GM21367 (cell line): ENCODE measurements around the gene LTA4H.

Source experiments
- ATAC-seq: cut with Tn5 transposase; IDR thresholded peaks from one replicate; pipeline ENCODE4 v1.9.1; 2021; ENCODE audit not compliant: unreplicated experiment

LTA4H gene

DNA sequence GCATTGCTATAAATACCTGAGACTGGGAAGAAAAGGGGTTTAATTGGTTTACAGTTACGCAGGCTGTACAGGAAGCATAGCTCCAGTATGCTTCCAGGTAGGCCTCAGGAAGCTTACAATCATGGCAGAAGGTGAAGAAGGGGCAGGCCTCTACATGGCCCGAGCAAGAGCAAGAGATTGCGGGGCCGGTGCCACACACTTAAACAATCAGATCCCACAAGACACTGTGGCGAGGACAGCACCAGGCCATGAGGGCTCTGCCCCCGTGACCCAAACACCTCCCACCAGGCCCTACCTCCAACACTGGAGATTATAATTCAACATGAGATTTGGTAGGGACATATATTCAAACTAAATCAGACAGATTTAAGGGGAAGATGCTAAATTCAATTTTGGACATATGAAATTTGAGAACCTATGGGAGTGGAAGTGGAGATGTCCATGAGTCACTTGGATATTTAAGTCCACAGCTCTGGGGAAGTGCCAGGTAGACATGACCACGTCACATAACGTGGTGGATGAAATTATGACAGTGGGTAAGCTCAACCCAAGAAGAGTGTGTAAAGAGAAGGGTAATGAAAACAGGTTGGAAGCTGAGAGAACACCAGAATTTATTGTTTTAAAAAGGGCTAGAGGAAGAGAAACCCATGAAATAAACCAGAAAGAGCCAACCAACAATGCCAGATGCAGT, 1.5 kb upstream of the LTA4H start:
- no peak for ATAC-seq

DNA sequence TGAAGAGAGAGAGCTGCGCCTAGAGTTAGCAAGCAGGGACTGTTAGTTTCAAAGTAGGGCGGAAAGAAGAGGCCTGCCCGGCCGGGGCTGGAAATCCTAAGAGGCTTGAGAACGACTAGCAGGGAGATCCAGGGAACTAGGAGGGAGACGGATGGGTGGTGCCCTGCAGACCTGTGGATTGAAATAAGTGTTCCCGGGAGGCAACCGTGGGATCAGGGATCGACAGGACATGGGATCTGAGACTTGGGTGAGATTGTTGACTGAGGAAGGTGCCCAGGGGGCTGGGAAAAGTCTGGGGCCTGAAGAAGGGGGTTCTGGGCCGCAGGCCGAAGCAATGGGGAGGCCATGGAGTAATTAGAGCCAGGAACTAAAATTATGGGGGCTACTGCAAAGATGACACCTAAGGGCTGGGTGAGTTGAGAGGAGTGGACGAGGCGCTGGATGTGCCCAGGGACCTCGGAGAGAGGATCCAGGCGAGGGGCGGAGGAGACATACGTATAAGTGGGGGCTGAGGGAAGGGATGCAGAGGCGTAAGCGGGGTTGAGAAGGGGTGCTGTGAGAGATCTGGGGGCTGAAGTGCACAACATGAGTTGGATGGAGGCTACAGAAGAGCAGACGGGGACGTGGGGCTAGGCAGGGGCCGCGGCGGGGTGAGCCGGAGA, 635 bp downstream of the LTA4H start:
- peak; percentile 6 for ATAC-seq

DNA sequence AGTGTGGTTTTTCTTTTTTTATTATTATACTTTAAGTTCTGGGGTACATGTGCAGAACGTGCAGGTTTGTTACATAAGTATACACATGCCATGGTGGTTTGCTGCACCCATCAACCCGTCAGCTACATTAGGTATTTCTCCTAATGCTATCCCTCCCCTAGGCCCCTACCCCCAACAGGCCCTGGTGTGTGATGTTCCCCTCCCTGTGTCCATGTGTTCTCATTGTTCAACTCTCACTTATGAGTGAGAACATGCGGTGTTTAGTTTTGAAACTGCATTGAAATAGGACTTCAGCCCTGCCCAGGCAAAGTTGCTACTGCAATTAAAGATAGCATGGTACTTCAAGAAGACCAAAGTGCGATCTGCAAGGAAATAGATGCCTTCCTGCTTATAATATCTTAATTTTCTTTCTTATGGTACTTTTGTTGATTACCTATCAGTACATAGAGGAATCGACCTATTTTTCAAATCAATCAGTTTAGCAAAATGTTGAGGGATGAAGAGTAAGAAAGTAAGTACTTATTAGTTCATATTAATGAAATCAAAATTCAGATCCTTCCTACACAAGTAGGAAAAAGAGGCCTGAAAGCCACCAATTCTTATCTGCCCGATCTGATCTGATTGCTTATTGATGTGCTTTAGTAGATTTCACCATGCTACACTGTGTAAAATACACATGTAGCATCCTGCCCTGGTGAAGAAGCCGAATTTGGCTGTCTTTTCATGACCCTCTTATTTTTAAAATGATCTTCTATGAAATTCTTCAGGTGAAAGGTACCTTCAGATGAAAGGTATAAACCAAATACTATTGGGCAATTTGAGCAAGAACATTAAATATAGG, 1.6 kb downstream of the LTA4H start:
- no peak for ATAC-seq

DNA sequence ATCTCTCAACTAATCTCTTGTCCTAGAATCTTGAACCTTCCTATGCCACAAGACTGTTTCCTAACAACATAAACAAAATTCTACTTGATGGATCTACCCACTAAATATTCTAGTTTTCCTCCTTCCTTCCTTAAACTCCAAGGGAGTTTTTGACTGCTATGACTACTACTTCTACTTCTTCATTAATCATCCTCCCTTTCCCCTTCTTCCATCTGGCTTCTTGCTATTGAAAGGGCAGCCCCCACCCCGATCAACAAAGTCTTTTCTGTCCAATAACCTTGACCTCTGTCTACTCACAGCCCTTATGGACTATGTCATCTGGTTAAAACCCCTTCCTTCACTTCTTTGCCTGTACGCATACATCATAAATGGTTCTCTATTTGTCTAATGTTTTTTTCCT, 5.6 kb downstream of the LTA4H start:
- no peak for ATAC-seq

DNA sequence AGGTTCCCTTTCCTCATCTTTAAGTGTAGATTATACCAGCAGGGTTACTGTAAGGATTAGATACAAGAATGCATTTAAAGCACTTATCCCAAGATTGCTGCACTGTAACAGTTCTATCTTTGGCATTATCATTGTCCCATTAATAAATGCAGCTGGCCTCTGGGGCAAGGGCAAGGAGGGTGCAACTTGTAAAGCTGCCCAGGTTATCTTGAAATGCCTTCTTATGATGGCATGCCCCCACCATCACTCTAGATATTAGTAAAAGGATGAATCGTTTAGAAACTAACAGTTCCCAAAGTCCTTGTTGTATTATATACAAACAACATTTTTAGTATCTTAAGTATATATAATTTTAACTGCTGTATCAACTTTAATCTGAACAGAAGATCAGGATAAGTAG, 6.8 kb downstream of the LTA4H start:
- no peak for ATAC-seq

DNA sequence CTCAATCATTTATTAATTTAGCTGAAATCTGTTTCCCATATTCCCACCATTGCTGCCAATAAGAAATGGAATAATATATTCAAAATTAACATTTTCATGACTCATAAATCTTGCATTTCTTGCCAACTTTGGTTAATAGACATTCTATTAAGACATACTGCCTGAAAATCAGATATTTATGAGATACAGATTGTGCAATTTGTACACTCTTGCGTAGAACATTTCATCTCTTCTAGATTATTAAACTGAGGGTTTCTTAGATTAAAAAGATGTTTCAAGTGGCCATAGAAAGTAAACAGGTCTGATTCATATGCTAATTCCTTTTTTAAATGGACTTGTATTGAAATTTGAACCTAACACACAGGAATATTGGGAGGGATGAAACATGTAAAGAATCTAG, 9.1 kb downstream of the LTA4H start:
- no peak for ATAC-seq

DNA sequence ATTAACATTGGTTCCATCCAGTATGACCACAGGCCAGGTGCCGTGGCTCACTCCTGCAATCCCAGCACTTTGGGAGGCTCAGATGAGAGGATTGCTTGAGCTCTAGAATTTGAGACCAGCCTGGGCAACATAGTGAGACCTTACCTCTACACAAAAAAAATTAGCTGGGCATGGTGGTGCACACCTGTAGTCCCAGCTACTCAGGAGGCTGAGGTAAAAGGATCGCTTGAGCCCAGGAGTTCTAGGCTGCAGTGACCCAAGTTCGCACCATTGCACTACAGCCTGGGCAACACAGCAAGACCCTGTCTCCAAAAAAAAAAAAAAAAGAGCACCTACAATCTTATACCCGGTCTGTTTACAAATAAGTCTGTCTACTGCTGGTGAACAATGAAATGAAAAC, 9.9 kb downstream of the LTA4H start:
- no peak for ATAC-seq

DNA sequence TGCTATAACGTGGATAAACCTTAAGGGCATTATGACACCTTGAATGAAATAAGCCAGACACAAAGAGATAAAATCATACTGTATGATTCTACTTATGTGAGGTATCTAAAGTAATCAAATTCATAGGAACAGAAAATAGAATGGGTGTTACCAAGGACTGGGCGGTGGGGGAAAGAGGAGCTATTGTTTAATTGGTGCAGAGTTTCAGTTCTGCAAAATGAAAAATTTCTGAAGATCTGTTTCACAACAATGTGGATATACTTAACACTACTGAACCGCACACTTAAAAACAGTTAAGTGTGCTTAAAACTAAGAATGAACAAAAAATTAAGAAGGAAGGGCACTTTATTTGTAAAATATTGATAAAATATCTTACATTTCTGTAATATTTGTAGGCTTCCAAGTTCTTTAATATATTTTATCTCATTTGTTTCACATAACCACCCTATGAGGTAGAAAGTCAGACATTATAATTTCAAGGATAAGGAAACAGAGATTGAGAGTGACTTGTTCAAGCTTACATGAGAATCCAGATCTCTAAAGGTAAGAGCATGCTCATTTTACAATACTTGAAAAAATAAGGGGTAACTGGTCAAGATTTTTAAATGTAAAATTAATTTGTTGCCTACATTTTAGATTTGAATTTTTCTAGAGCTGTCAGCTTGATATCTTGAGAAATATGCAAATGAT, 14.9 kb downstream of the LTA4H start:
- peak; percentile 99 for ATAC-seq

DNA sequence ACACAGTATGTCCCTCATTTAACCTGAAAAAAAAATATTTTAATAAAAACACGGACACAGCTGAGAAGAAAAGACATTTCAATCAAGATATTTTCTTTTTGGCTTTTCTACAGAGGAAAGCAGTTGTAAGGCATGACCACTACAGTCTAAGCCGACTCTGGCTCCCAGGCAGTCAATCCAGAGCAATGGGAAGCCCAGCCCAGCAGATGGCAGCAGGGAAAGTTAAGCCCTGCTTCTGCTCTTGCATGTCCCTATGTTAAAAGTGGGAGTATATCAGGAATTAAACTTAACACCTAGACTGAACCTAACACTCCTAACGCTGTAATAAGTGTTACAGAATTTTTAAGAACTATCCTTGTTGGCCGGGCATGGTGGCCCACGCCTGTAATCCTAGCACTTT, 19.7 kb downstream of the LTA4H start:
- no peak for ATAC-seq

DNA sequence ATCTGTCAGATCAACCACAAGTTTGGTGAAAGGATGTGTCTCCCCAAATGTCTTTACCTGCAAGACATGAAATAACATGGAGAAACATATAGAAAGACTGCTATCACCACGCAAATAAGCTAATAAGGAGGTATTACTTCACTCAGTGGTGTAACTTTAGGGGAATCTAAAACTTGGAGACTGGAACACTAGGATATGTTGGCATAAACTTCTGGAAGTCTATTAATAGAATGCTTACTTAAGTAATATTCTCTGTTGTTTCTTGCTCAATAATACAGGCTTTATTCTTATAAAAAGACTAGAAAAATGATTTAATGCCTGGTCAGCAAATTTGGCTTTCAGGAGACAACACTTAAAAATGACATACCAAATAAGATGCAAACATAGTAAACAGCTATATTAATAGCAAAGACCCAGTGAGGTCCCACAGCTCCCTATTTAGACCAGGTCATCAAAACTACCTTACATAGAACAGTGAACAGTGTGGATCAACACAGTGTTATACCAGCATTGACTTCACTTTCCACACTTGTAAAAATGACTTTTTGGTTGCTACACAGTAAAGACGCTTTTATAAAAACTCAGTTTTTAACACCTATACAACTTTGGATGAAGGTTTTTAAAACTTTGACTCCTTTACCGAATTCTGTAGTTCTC, 20.3 kb downstream of the LTA4H start:
- ATAC-seq: no peak

DNA sequence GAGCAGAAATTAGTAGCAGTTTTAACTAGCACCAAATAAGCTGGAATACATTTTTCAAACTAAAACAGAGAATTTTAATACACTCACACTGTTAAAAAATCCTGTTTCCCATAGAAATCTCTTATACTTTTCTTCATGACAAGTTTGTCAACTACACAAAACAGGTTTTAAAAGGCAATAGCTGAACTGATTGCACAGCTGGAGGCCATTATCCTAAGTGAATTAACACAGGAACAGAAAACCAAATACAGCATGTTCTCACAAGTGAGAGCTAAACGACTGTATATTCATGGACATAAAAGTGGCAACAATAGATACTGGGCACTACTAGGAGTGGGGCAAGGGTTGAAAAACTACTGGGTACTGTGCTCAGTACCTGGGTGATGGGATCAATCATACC, 27.7 kb downstream of the LTA4H start:
- ATAC-seq: no peak

DNA sequence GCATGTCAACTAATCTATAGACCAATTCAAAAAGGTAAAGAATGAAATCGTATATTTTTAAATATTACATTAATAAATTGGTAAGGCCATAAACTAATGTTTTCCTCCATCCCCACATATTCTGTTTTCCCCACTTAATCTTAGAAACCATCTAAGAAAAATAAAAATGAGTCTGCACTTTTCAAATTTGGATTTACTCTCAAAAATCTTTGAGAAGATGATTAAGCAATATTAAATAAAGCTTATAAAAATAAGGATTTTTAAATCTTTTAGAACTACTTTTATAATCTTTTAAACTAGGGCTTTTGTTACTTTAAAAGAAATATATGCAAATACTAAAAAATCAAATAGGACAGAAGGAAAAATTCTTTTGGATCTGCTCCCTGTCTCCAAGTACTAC, 28.7 kb downstream of the LTA4H start:
- ATAC-seq: no peak

DNA sequence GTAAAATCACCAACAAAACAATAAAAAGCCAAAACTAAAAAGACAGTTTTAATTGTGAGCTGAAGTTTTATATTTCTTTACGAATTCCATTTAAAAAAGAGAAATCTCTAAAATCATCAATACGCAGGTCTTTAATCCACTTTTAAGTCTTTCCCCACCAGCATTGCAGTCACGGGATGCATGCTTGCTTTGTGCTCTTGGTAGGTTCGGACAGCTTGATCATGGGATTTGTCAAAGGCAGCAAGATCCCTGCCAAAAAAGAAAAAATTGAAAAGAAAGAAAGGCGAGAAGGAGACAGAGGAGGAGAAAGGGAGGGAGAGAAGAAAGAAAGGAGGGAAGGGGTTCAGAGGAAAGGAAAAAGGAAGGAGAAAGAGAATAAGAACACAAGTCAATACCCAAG, 34.5 kb downstream of the LTA4H start:
- ATAC-seq: no peak

DNA sequence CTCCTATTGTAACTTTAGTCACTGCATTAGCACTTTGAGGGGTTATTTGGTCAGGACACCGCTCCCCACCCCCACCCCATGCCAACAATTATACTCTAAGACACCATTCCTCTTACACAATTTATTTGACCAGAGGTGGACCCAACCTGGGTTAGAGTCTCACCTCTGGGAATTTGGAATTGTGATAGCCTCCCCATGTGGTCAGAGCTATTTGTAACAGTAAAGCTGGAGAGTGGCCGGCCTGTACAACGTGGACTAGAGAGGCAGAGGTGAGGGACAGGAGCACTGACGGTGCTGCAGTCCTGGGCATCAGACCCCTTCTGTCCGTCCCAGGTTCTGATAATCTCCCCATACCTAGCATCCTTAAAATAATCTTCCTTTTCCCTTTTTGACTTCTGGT, 35.9 kb downstream of the LTA4H start:
- ATAC-seq: no peak

DNA sequence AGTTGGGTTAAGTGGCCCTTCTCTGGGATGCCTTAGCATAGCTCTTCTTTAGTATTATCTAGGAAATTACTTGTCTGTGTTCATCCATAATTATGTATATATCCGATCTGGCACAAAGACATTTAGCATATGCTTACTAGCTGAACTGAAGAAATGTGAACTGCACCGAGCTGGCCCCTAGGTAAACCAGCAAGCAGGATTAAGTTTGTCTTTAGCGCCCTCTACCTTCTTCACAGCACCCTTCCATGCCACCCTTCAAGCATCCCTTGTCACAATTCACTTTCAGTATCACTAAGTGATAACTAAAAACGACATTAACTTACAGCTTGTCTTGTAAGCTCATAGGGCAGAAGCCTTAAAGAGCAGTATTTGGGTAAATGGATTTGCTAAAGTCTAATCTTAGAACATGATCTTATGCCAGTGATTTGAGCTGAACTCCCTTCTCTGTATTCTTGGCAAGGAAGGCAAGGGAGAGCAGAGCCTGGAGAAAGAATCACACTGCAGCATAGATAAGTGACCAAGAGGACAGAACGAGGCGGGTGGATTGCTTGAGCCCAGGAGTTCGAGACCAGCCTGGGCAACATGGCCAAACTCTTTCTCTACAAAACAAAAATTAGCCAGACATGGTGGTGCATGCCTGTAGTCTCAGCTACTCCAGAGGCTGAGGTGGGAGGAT, 36.6 kb downstream of the LTA4H start:
- ATAC-seq: peak; percentile 96

DNA sequence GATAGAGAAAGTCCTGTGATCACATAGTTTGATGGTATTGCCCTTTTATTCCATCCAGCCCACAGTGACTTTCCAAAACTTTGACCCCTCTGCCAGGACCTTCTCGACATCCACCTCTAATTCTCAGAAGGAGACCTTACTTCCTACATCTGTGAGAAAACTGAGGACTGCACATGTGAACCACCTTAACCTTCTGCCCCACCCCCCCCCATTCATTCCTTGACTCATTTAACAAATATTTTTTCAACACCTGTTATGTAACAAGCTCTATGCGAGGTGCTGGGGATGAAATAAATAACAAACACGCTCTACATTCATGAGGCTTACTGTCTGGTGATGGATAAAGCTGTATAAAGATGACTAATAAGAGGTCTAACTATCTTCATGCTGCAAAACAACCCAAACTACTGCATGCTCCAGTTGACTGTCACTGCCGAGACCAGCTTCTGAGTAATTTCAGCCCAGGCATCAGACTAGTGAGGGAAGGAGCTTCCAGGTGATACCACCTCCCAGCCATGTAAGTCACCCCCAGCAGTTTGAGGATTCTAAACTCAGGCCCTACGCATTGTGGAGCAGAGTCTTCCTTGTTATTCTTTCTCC, 37.4 kb downstream of the LTA4H start:
- ATAC-seq: no peak

DNA sequence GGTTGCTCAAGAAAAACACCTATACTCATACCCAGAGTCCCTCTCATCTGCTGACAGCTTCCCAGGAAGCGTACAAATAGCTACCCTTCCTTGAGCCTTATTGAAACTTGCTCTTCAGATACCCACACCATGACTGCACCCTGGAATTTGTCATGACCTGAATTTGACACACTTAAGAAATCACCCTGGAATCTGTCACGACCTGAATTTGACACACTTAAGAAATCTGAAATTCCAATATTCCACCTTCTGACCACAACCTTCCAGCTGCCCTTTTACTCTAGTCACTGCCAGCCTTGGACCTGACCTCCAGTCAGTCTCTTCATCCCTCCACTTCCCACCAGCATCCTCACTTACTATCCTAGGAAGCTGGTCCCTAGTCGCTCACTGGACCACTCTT, 38.1 kb downstream of the LTA4H start:
- no peak for ATAC-seq

DNA sequence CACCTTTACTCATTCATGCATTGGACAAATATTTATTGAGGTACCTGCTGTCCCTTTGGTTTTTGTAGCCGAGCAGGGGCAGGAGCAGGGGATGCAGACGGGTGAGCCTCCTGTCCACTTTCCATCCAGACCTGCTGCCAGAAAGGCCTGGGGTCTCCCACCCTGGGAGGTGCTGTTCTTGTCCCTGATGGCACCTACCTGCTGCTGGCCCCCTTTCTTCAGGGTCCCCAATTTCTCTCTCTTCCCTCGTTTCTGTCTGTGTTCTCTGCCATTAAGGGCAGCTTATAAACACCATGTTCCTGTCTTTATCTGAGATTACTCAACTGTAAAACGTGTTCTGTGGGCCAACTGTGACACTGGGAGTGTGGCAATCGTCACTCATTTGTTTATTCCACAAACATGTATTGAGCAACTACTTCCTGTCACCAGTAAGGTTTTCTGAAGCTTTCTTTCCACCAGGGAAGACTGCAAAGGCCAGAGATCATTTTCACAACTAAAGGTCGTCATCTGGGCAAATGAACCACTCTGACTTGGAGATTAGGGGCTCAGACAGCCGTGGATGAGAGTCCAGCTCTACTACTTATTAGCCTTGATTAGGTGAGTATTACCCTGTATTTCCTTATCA, 39.2 kb downstream of the LTA4H start, which contains the start of gene HAL:
HAL (minus strand) TSS at position 311 of the 625 bp plus-strand sequence. CDS start 434 bp downstream, outside the sequence.
- no peak for ATAC-seq

DNA sequence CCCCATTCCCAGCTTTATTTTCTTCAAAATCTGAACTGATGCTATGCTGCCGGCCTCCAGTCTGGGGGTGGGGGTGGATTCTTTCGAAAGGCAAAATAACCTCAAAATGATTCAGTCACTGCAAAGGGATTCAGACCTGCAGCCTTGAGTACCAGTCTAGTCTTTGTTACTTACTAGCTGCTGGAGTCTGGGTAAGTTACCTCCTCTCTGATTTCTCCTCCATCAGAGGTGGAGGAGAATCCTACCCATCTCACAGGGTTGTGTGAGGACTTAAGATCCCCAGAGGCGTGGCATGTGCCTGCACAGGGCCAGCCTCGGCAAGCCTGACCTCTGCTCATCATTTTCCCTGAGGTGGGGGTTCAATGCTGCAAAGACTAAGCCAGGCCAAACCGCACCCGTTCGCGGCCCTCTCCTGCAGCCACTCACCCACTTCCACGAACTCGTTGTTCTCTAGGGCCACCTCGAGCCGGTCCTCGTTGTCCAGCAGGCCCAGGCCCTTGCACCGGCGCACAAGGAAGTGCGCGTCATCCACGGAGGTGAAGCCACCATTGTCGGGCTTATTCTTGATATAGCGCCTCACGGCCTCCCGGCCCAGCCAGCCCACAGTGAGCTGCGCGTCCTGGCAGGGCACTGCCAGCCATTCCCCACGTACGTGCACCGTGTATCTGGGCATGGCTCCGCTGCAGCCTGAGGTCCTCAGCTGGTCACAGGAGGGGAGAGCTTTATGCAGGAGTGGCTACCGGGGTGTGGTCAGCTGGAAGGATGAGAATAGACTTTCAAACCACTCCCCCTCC, 40.0 kb downstream of the LTA4H start:
- no peak for ATAC-seq
